HG02840 (cell line): Measurements from ENCODE around the gene ZNF44.
"Not testable (repeated sequence)": the region's sequence is repeated elsewhere in the genome, so short reads cannot be mapped to it uniquely, and the experiment has no call there.

Experiments
- ATAC-seq: cut with Tn5 transposase; IDR thresholded peaks from one replicate; pipeline ENCODE4 v1.9.1; 2021; ENCODE audit warnings: mild to moderate bottlenecking, moderate library complexity, moderate number of reproducible peaks; ENCODE audit not compliant: unreplicated experiment, low FRiP score

ZNF44 gene

GRCh38 chr19:12294249-12295158 is at the start of gene ZNF44:
ZNF44 (minus strand) TSS chr19:12294883; CDS start chr19:12294694, 189 bp downstream.
- peak; percentile 87 for ATAC-seq

DNA sequence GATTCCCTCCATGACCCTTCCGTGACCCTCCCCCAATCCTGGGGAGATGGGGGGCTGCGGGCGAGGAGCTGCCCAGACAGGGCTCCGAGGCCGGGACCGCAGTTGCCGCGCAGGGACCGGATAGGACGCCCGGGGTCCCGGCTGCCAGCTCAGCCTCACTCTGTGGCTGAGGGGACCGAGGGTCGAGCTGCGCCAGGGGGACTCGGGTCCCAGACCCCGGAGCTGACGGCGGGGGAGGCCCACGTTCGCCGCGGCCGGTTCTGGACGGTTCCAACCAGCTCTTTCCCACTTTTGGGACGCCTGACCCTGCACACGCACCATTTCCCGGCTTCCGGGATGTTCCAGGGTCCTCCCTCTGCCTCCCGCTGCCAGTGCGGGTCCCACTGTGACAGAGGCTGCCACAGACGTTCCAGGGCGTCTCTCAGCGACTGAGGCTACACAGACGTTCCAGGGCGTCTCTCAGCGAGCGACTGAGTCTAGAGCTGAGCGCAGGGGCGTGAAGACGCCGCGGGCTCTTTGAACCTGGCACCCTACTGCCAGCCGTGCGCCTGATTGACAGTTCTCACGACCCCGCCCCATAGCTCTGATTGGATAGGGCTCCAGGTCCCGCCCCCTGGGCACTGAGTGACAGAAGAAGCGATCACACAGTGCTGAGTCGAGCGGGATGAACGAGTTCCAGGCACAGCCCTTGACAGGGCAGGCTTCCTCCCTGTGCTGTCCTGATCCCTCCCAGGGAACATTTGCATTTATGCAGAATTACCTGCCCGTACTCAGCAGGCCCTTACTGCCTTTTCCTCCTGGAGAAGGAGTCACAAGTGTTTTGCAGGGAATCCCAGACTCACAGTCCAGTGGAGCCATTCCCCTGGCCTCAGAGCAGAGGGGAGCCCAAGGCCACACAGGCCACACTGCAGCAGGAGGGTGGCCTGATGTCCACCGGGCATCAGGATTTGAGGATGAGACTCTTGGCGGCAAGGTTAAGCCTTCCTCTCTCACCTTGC is 38.8 kb upstream of the ZNF44 start, which contains the start of gene ZNF563:
TSS of gene ZNF563 (minus strand) at position 472 of the 998 bp plus-strand sequence. CDS start at position 321, 151 bp downstream.
- ATAC-seq = peak; percentile 87

DNA sequence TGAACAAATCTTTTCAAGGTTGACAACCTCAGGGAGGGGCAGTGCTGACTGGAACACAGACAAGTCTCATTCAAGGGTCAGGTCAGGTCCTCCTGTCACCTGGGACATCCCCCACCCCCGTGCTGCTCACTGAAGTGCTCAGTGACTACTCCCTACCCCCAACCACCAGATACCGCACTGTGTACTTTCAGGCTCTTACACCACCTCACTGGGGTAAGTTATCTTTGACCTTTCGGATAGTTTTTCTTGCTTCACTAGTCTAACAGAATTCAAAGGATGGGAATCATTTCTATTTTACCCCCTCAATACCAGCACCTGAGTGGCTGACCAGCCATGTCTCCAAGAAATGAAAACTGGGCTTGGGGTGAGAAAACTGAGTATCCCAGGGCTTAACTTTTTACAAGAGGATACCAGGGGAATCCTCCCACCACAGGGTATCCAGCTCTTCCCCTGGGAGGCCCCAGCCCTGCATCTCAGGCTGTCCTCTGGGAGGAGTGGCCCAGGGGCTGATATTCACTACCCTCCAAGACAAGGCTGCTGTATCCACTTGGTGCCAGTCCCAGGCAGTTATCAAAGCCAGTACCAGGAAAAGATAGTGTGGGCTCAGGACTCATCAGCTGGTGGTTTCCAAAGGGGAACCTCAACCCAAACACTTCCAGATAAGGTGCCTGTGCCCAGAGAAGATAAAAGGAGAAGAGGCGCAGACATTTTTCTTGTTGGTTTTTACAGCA is 36.7 kb upstream of the ZNF44 start:
- peak; percentile 40 for ATAC-seq

DNA sequence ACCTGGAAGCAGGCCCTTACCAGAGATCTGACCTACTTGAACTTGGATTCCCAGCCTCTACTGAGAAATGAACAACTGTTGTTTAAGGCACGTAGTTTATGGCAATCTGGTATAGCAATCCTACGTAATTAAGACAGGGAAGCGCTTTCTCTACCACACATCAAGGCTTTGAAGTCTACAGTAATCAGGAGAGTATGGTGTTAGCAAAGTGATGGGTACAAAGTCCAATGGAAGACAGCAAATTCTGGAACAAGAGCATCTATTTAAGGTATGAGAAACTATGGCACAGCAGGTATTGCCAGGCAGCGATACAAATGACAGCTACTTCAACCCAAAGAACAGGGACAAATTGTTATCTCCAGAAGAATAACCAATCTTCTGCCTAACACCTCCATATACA is 35.7 kb upstream of the ZNF44 start:
- ATAC-seq = no peak

DNA sequence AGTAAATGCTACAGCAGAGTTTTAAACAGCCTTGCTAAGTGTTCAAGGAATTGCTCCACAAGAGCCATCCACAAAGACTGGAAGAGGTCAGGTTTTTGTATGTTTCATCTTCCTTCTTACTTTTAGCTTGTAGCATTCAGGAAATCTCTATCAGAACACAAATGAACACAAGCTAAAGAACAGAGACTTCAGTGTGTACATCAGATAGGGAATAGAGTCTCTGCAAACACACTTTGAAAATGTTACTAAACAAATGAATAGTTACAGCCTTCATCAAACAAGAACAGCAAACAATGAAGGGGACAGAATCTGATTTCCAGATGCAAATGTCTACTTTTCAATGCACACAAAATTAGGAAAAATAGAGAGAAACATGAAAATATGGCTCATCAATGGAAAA is 31.0 kb upstream of the ZNF44 start:
- ATAC-seq = no peak

- ATAC-seq = no peak
These were observed 24.2 kb upstream of the ZNF44 start for GRCh38 chr19:12318782-12319413.

DNA sequence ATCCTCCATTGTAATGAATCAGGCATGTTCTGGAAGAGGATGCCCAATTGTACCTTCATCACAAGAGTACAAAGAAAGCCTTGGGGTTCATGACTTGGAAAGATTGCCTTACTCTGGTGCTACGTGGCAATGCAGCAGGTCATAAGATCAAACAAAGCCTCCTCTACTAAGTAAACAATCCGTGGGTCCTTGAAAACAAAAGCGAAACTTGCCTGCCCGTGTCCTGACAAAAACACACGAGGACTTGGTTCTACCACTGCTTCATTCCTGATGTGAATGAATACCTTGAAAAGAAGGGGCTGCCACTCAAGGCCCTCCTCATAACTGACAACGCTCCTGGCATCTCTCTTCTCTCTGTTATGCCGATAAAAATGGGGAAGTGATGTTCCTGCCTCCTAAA is 19.9 kb upstream of the ZNF44 start:
- no peak for ATAC-seq

- ATAC-seq = not testable (repeated sequence)
These were observed 14.2 kb upstream of the ZNF44 start for GRCh38 chr19:12308891-12309290.

DNA sequence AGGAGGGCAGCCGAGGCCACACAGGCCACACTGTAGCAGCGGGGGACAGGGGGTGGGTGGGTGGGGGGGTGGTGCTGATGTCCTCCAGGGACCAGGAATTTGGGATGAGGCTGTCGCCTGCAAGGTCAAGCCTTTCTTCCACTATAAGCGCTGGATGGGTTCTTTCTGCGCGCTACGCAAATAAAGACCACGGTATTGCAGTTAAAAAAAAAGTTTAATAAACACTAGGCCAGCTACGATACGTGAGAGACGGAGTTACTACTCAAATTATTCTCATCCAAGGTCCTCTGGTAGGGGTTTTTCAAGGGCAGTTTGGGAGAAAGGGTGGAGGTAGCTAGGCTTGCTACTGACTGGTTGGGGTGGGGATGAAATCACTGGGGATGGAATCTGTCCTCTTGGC is 508 bp upstream of the ZNF44 start:
- no peak for ATAC-seq

- peak; percentile 33 for ATAC-seq
These were observed 870 bp downstream of the ZNF44 start for GRCh38 chr19:12293777-12294248.

GRCh38 chr19:12289790-12290065 is 5.0 kb downstream of the ZNF44 start:
- no peak for ATAC-seq

- no peak for ATAC-seq
These were observed 6.7 kb downstream of the ZNF44 start for GRCh38 chr19:12287958-12288500.

GRCh38 chr19:12284631-12285030 is 10.1 kb downstream of the ZNF44 start:
- ATAC-seq = no peak

DNA sequence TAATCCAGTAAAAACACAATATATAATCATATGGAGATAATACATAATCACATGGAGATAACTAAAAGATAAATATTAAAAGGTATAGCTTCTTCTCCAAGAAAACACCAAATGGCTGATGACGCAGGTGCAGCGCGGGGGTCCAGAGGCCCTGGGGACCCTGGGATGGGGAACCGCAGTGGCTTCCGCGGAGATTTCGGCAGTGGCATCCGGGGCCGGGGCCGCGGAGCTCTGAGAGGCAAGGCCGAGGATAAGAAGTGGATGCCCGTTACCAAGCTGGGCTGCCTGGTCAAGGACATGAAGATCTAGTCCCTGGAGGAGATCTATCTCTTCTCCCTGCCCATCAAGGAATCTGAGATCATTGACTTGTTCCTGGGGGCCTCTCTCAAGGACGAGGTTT is 10.5 kb downstream of the ZNF44 start:
- ATAC-seq = no peak

GRCh38 chr19:12278713-12279112 is 16.0 kb downstream of the ZNF44 start:
- no peak for ATAC-seq

DNA sequence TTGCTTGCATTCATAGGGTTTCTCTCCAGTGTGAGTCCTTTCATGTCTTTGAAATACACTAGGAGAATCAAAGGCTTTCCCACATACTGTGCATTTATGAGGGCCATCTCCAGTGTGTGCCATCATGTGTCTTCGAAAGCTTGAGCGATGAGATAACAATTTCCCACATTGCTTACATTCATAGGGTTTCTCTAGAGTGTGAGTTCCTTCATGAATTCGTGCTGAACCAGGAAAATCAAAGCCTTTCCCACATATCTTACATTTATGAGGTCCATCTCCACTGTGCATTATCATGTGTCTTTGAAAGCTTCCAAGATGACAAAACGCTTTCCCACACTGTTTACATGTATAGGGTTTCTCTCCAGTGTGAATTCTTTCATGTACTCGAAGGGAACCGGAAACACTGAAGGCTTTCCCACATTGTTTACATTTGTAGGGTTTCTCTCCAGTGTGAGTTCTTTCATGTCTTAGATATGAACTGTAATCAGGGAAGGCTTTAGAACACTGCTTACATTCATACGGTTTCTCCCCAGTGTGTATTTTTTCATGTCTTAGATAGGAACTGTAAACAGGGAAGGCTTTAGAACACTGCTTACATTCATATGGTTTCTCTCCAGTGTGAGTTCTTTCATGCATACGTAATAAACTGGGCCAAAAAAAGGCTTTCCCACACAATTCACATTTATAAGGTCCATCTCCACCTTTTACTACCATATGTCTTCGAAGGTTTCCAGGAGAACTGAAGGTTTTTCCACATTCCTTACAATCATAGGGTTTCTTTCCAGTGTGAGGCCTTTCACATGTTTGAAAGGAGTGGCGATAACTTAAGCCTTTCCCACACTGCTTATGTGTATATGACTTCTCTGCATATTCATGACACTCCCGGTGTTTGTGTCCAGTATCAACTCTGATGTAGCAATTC is 21.4 kb downstream of the ZNF44 start:
- no peak for ATAC-seq

- no peak for ATAC-seq
These were observed 22.3 kb downstream of the ZNF44 start for GRCh38 chr19:12272386-12272785.

GRCh38 chr19:12270854-12271253 is 23.8 kb downstream of the ZNF44 start:
- ATAC-seq = no peak
